ENCODE measurements around the gene ACADS. TPM values are rescaled to one million over a fixed set of nuclear protein-coding genes. Genes with fewer than 3 reads are reported as not detected.

The ACADS gene
- total RNA-seq, 1 donor from 2014 or later: 20.0 TPM

GRCh38 chr12:120739031-120739762 lies 13.6 kb downstream of the ACADS start:
- TF ChIP-seq, protein P1, sequence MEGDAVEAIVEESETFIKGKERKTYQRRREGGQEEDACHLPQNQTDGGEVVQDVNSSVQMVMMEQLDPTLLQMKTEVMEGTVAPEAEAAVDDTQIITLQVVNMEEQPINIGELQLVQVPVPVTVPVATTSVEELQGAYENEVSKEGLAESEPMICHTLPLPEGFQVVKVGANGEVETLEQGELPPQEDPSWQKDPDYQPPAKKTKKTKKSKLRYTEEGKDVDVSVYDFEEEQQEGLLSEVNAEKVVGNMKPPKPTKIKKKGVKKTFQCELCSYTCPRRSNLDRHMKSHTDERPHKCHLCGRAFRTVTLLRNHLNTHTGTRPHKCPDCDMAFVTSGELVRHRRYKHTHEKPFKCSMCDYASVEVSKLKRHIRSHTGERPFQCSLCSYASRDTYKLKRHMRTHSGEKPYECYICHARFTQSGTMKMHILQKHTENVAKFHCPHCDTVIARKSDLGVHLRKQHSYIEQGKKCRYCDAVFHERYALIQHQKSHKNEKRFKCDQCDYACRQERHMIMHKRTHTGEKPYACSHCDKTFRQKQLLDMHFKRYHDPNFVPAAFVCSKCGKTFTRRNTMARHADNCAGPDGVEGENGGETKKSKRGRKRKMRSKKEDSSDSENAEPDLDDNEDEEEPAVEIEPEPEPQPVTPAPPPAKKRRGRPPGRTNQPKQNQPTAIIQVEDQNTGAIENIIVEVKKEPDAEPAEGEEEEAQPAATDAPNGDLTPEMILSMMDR (IDR thresholded peaks at IDR 0.05; ENCODE audit: insufficient read depth, low read length, poor library complexity, severe bottlenecking): no peak
- Histone ChIP-seq H3K36me3 (ENCODE audit: control insufficient read depth, insufficient read depth, low read length) (no peaks in the 10 kb centered on the region), H3K4me3 (ENCODE audit: low read depth, low read length) (no peak overlapping the region), H3K27me3 (ENCODE audit: control insufficient read depth, insufficient read depth, low read length) (no peaks in the 10 kb centered on the region)
- no peak for DNase-seq (ENCODE audit: low read depth)

DNA sequence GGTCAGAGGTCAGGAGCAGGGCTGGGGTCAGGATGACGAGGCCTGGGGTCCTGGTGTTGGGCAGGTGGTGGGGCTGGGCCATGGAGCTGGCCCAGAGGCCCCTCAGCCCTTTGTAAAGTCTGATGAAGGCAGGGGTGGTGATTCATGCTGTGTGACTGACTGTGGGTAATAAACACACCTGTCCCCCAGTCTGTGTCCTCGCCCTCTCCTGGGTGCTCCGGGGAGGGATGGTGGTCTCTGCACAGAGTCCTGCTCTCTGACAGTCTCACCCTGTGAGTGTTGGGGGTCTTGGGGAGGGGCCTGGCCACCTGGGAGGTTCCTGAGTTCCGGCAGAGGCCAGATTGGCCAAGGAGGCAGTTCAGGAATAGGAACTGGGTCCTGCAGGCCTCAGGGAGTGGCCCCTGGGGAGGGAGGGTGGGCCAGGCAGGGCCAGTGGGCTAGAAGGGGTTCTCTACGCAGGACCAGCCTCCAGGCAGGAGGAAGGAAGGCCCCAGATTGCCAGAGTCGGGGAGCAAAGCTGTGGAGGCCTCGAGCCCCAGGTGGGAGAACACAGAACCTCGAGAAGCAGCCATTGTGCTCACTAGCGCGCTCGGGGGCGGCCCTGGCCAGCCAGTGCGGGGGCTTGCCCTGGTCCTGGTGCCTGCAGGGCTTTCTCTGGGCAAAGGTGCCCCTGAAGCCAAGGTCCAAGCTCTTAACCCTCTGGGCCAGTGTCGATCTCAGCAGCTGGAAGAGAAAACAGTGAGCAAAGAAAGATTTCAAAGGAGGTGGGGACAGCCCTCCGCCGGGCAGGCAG lies 14.4 kb downstream of the ACADS start:
- Histone ChIP-seq H3K4me3 (ENCODE audit: low read depth, low read length) (no peak overlapping the region), H3K36me3 (ENCODE audit: control insufficient read depth, insufficient read depth, low read length) (no peaks in the 10 kb centered on the region), H3K27me3 (ENCODE audit: control insufficient read depth, insufficient read depth, low read length) (no peaks in the 10 kb centered on the region)
- TF ChIP-seq, protein P1 (IDR thresholded peaks at IDR 0.05; ENCODE audit: insufficient read depth, low read length, poor library complexity, severe bottlenecking): no peak
- no peak for DNase-seq (ENCODE audit: low read depth)

- Histone ChIP-seq H3K4me3 (ENCODE audit: low read depth, low read length) (no peak overlapping the region), H3K36me3 (ENCODE audit: control insufficient read depth, insufficient read depth, low read length) (no peaks in the 10 kb centered on the region), H3K27me3 (ENCODE audit: control insufficient read depth, insufficient read depth, low read length) (no peaks in the 10 kb centered on the region)
- DNase-seq (ENCODE audit: low read depth): no peak
- TF ChIP-seq, protein P1 (IDR thresholded peaks at IDR 0.05; ENCODE audit: insufficient read depth, low read length, poor library complexity, severe bottlenecking): no peak
Measured at GRCh38 chr12:120740871-120741270, 15.2 kb downstream of the ACADS start.

DNA sequence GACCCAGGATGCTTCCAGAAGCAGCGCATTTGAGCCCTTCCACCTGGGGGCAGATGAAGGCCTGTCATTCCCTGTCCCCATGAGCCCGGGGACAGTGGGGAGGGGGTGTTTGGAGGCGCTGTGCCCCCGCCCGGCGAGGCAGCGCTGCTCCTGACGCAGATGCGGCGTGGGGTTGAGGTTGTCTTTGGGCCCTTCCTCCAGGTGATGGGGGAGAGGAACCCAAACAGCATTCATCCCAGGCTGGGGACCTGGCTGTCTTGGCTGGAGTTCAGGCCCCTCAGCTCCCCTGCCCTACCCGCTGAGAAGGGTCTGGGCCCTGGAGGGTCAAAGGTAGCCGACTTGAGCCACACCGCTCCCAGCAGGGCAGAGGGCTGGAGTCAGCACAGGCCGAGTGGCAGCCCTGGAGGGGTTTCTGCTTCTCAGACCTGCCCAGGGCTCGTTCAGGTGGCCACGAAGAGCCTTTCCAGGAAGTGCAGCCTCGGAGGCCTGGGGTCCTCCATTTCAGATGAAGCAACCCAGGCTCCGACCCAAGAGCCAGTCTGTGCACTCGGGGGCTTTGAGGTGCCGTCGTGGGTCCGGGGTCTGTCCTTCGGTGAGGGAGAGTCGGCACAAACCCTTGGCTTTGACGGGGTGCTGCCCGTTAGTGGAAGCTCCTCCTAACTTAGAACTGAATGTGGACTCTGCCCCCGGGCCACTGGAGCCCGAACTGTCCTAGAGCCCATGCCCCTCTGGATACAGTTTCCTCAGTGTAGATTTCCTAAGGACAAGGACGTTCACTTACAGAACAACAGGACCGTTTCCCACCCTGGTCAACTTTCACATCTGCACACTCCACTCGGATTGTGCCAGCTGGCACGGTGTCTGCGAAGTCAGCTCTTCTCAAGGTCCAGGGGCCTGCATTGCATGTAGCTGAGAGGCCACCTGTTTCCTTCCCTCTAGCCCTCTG lies 16.1 kb downstream of the ACADS start:
- no peak for DNase-seq (ENCODE audit: low read depth)
- H3K4me3 ChIP-seq (ENCODE audit: low read depth, low read length): no peak overlapping the region
- H3K36me3 ChIP-seq (ENCODE audit: control insufficient read depth, insufficient read depth, low read length): no peaks in the 10 kb centered on the region
- TF ChIP-seq, protein P1 (IDR thresholded peaks at IDR 0.05; ENCODE audit: insufficient read depth, low read length, poor library complexity, severe bottlenecking): no peak
- no peaks in the 10 kb centered on the region for H3K27me3 ChIP-seq (ENCODE audit: control insufficient read depth, insufficient read depth, low read length)

GRCh38 chr12:120744922-120745493 lies 19.4 kb downstream of the ACADS start:
- no peaks in the 10 kb centered on the region for H3K27me3 ChIP-seq (ENCODE audit: control insufficient read depth, insufficient read depth, low read length)
- TF ChIP-seq, protein P1 (IDR thresholded peaks at IDR 0.05; ENCODE audit: insufficient read depth, low read length, poor library complexity, severe bottlenecking): no peak
- no peaks in the 10 kb centered on the region for H3K36me3 ChIP-seq (ENCODE audit: control insufficient read depth, insufficient read depth, low read length)
- no peak for DNase-seq (ENCODE audit: low read depth)
- no peak overlapping the region for H3K4me3 ChIP-seq (ENCODE audit: low read depth, low read length)
